Measurements from ENCODE around the gene ADRA2B.

The ADRA2B gene

DNA sequence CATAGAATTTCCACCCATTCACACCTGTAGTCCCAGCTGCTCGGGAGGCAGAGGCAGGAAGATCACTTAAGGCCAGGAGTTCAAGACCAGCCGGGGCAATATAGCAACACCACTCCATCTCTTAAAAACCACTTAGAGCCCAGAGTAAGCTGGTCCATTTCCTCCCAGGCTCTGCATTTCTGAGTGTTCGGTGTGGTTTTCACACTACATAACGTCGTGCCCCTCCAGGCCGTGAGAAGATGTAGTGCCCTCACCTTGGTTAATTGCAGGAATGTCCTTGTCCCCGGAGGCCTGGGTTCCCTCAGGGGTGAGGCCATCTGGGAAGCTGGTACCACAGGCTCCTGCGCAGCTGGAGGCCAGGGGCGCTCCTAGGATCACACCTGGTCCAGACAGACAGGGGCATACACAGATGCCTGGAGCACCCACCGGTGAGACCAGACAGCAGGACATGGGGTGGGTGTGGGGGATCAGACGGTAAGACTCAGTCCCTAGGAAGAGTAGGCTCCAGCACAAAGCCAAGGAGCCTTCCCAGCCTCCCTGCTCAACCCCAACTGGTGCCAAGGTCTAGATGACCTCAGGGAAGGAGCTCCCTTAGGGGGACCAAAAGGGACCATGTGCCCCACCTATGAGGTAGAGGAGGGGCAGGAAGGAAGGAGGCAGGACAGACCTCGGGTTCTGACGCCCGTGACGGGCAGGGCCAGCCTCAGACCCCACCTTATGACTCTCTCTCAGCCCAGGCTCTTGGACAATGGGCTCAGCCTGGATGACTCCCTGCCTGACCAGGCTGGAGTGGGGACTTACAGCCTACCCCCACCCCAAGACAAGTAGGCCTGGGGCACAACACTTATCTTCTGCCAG is 21.2 kb upstream of the ADRA2B start:
- no peak for DNase-seq (ENCODE audit: low spot score)
- POLR2A ChIA-PET (ENCODE audit: low non-redundant PET) = no interaction called here
- CTCF ChIA-PET = interaction anchor here (0.6 to 2.3 kb wide), 10 partner anchors 13 to 627 kb away, joined by 3 to 32 read pairs (median 6); partner anchors contain the start of gene ADRA2B

DNA sequence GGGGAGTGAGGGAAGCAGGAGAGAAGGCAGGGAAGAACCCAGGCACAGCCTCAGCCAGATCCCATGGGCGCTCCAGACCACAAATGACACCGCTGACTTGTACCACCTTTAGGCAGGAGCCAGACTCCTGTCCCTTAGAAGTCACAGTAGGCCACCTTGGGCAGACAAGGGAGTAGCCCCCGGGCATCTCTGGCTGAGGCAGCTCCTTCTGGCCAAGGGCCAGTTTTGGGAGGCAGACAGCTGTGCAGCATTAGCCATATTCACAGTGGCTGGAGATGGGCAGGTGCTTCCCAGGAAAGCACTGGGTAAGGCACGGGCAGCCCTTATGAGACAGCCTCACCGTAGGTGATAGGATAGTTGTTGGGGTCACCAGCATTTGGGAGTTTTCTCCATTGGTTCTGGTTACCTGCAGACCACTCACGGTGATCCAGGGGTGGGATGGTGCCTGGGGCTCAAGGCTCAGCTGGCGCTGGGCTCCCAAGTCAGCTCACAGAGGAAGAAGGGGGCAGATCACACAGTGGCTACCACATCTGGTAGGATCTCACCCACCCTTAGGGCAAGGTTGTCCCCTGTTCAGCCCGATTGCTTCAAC is 19.9 kb upstream of the ADRA2B start:
- H3K27ac ChIP-seq = no peak overlapping the region
- DNase-seq (ENCODE audit: low spot score) = no peak
- CTCF ChIA-PET = interaction anchor here (1.5 kb wide), 1 partner anchor 19 kb away, joined by 6 read pairs; no protein-coding TSS in a partner anchor
- TF ChIP-seq, protein P1, sequence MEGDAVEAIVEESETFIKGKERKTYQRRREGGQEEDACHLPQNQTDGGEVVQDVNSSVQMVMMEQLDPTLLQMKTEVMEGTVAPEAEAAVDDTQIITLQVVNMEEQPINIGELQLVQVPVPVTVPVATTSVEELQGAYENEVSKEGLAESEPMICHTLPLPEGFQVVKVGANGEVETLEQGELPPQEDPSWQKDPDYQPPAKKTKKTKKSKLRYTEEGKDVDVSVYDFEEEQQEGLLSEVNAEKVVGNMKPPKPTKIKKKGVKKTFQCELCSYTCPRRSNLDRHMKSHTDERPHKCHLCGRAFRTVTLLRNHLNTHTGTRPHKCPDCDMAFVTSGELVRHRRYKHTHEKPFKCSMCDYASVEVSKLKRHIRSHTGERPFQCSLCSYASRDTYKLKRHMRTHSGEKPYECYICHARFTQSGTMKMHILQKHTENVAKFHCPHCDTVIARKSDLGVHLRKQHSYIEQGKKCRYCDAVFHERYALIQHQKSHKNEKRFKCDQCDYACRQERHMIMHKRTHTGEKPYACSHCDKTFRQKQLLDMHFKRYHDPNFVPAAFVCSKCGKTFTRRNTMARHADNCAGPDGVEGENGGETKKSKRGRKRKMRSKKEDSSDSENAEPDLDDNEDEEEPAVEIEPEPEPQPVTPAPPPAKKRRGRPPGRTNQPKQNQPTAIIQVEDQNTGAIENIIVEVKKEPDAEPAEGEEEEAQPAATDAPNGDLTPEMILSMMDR (conservative IDR thresholded peaks at IDR 0.05; ENCODE audit: low read depth) = no peak
- POLR2A ChIA-PET (ENCODE audit: low non-redundant PET) = no interaction called here

More for the DNA sequence above, 21.2 kb upstream of the ADRA2B start:
- TF ChIP-seq, protein P1 (conservative IDR thresholded peaks at IDR 0.05; ENCODE audit: low read depth) = no peak
- no peak overlapping the region for H3K27ac ChIP-seq

DNA sequence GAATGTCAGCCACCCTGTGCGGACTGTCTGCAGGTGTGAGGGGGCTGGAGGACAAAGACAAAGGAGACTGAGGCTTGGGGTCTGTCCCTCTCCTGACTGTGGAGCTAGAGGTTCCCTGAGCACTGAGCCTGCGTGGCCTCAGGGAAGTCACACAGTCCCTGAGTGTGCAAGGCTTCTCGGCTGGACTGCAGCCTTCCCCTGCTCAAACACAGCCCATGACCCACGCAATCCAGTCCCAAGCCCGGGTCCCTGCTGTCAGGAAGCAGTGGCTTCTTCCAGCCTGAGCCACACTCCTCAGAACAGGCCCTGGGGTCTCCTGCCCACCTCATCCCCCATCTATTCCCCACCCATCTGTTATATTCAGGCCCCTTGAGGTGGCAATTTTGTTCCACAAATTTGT is 19.2 kb upstream of the ADRA2B start:
- TF ChIP-seq, protein P1 (conservative IDR thresholded peaks at IDR 0.05; ENCODE audit: low read depth) = no peak
- CTCF ChIA-PET = no interaction called here

DNA sequence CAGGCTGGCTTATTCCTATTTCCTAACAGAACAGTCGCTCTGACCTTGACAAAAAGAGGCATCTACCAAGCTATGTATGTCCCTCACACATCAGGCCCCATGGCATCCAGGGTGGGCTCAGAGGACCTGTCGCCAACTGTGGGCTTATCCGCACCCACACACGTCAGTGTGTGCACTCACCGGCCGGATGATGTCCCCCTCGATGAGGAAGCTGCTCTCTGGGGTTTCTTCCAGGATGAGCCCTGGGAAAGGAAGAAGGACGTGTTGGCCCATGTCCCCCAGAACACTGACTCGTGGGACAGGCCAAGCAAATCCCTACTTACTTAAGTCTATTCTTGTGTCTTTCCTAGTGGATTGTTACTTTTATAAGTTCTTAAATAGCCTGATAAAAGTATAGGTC is 18.8 kb upstream of the ADRA2B start:
- TF ChIP-seq, protein P1 (conservative IDR thresholded peaks at IDR 0.05; ENCODE audit: low read depth) = no peak
- H3K27ac ChIP-seq = no peak overlapping the region
- ChIA-PET CTCF (no interaction called here), POLR2A (ENCODE audit: low non-redundant PET) (no interaction called here)
- no peak for DNase-seq (ENCODE audit: low spot score)

More for the DNA sequence above, 19.2 kb upstream of the ADRA2B start:
- POLR2A ChIA-PET (ENCODE audit: low non-redundant PET) = no interaction called here
- no peak for DNase-seq (ENCODE audit: low spot score)
- no peak overlapping the region for H3K27ac ChIP-seq

DNA sequence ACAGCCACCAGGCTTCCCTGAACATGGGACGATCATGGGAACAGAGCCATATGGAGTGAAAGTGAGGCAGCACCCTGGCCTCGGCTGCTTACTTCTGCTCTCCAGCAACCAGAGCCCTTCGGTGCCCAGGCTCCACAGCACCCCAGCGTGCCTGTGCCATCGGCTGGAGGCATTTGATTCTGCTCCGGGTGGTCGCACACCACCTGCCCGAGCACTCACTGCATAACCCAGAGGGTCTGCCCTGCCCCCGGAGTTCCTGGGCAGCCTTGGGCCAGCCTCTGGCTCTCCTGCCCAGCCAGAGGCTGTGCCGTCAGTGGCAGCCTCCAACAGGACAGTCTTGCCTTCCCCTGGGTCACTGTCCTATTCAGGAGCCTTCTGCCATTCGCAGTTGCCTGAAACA is 18.1 kb upstream of the ADRA2B start:
- no peak overlapping the region for H3K27ac ChIP-seq
- ChIA-PET POLR2A (ENCODE audit: low non-redundant PET) (no interaction called here), CTCF (no interaction called here)
- no peak for DNase-seq (ENCODE audit: low spot score)
- TF ChIP-seq, protein P1 (conservative IDR thresholded peaks at IDR 0.05; ENCODE audit: low read depth) = no peak

DNA sequence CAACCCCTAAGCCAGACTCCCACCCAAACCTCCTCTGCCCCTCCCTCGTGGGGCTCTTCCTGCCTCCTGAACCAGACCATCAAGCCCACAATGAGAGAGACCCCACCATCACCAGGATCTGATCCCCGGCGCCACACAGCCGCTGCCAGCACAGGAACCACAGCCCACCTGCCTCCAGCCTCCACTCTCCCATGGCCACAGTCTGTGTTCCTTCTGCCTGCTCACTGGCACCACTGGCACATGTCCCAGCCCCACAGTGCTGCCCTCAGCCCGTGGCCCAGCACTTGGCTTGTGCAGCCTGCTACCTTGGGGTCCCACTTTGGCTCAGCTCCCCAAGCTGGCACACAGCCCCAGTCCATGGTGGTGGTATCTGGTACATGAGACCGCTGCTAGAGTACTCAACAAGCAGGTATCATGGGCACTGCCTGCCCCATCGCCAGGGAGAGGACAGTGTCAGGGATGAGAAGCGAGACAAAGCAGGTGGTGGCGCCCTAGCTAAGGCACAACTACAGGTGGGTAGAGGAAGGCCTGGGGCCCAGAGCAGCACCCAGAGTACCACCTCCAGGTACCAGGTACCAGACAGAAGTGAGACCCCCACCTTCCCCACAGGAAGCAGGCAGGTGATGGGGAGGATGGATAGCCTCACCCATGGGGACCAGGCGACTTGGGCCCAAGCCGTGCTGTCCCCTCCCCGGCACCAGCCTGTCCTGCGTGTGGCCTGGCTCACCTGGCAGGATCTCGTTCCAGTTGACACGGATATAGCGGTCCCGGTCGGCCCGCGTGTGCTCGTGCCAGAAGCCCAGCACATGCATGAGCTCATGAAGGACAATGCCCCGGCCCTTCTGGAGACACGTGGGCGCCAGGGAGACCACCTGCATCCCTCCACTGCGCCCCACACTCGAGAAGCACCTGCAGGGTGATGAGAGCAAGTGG is 15.7 kb upstream of the ADRA2B start:
- H3K27ac ChIP-seq = no peak overlapping the region
- ChIA-PET POLR2A (ENCODE audit: low non-redundant PET) (no interaction called here), CTCF (no interaction called here)
- no peak for DNase-seq (ENCODE audit: low spot score)
- TF ChIP-seq, protein P1 (conservative IDR thresholded peaks at IDR 0.05; ENCODE audit: low read depth) = no peak
